NCI-H1092 treated with DMSO at 0.1 percent for 48 hours (cell line): ENCODE data around the gene TMEM186.
"Not testable (repeated sequence)": the region's sequence is repeated elsewhere in the genome, so short reads cannot be mapped to it uniquely, and the experiment has no call there.

ENCODE experiments used
- DNase-seq: peaks from one replicate; lab custom pipeline; 2025; lab: John Stamatoyannopoulos, UW

TMEM186 gene, protein sequence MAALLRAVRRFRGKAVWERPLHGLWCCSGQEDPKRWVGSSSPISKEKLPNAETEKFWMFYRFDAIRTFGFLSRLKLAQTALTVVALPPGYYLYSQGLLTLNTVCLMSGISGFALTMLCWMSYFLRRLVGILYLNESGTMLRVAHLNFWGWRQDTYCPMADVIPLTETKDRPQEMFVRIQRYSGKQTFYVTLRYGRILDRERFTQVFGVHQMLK

DNA sequence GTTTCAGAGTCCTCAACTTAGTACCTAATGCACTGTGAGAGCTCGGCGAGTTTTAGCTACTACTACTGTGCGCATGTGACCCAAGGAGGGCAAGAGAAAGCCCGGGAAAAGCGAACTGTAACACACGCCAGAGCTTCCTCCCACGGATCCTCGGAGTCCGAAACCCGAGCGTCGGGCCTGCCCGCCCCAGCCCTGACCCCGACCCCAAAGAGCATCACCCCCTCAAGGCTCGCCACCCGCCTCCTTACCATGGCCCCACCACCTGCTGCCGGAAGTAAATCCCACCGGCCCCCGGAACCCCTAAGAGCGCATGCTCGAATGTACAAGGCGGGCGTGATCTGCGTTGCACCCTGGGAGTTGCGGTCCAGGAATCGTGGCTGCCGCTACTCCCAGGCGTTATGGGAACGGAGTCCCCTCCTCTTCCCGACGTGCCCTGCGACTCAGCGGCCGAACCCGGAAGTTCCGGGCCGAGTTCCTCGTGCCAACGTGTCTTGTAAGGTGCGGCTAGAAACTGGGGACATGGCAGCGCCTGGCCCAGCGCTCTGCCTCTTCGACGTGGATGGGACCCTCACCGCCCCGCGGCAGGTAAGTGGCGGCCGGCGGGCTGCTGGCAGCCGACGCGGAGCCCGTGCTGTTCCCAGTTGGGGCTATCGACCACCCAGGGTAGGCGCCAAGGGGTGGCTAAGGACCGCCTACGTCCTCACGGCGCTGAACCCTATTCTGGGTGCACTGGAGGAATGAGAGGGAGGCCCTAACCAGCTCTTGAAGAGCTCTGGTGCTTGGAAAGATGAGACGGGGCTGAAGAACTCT lies at the start of gene TMEM186, which contains the start of gene PMM2:
TSS of gene TMEM186 (minus strand) at position 276 of the 810 bp plus-strand sequence. CDS start at position 251, 25 bp downstream.
TSS of gene PMM2 (plus strand) at position 476 of the 810 bp plus-strand sequence. CDS start at position 520, 44 bp downstream.
- DNase-seq: peak; percentile 95

DNA sequence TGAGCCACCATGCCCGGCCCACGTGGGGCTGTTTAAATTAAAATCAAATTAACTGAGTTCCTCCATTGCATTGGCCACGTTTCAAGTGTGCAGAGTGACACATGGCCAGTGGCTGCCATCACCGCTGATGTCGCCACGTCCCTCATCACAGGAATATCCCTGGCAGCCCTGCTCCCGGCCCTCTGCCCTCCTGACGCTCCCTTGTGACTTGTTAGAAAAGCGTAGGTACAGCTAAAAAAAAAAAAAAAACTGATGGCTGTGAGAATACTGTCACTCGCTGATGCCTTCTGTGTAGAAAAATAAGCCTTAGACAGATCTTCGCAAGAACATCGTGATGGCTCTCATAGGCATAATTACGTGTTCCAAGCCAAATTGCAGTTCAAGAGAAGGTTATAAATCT lies 49.7 kb upstream of the TMEM186 start:
- DNase-seq: no peak

DNA sequence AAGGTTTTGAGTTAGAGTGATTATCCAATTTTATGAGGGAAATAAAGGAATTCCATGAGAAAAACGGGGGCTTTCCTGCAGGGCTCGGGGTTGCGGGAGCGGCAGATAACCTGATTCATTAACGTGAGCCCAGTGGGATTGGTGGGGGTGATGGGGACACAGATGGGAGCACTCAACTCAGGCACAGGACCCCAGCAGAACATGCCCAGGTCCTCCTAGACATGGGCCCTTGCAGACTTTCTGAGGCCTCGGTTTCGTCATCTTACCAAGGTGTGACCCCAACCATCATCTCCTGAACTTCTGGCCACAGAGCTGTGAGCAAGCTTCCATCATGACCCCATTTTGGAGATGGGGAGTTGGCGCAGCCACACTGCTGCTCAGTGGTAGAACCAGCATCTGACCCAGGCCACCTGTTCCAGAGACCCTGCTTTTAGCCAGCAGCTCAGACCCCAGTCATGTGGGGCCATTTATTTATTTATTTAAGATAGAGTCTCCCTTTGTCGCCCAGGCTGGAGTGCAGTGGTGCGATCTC lies 49.0 kb upstream of the TMEM186 start:
- no peak for DNase-seq

DNA sequence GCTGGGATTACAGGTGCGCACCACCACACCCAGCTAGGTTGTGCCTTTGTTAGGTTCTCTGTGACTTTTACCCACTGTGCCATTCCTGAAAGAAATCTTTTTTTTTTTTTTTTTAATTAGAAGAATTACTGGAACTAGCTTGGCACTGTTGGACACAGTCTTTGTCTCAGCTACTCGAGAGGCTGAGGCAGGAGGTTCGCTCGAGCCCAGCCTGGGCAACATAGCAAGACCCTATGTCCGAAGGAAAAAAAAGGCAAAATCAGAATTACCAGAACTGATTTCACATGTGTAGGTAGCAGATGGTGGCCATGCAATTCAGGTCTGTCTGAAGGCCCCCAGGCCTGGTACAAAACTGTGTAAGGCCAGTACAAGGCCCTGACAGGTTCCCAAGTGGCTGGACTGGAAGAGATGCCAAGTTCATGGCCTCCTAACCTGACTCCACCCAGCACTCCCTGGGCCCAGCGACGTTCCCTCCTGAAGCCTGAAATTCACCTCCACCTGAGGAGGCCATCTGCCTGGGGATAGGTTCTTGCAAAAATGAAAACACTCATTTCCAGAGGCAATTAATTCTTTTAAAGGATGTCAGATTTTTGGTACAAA lies 48.4 kb upstream of the TMEM186 start:
- DNase-seq: no peak

DNA sequence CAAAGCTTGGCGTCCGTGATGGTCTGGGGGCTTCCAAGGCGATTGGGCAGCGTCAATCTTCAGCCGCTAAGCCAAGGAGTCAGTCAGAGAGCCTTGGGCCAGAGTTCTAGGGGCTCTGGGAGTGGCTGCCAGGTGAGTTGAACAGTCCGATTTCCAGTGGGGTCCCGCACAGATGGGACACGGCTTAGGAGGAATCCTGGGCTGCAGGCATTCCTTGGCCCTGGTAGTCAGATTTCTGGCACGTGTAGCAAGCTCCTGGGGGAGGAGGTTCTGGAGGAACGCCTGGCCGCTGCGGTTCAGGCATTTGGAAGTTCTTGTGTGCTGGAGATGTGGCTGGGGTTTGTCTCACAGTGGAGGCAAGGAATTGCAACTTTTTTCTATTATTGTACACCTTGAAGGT lies 45.9 kb upstream of the TMEM186 start:
- not testable (repeated sequence) for DNase-seq

DNA sequence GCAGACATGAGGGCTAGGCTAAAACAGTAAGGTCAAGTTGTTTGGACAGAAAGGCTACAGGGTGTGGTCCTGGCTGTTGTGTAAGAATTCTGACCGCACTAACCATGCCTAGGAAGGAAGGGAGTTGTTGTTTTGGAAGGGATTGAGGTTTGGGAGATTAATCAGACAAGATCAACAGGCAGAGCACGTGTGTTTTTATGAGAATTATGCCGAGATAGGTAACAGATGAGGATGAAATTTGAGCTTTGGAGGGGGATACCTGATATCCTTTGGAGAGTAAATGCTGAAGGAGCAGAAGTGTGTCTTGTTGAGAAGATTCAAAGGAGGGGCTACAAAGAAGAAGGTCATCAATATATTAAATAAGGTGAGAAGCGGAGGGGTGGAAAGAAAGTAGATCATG lies 44.6 kb upstream of the TMEM186 start:
- not testable (repeated sequence) for DNase-seq

DNA sequence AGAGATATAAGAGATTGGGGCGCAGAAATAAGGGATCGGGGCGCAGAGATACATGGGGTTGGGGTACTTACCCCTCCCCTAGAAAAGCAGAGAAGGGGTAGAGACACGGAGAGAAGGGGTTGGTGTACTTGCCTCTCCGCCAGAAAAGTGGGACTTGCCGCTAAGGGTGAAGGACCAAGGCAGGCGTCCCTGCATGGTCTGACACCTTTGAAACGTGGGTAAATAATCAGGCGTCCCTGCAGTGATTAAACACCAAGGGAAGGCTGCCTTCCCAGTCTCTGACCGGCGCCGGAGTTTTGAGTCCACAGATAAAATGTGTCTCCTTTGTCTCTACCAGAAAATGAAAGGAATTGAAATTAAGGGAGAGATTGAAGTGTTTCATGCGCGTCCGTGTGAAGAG lies 40.2 kb upstream of the TMEM186 start:
- DNase-seq: not testable (repeated sequence)

DNA sequence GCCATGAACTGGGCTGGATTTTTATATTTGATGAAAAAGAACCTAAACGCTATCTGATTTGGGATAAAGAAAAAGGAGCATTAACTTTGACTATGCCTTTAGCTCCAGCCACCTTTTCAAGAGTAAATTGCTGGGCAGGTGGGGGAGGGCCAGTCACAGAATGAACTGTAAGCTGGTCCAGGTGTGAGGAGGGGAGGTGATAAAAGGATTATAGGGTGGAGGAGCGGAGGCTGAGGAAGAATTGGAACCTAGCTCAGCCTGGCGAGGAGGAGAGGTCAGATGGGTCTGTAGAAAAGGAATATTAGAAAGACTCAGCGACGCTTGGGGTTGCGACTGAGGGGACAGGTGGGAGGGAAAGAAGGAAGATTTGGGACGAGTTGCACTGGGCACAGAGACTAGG lies 39.4 kb upstream of the TMEM186 start:
- DNase-seq: not testable (repeated sequence)

DNA sequence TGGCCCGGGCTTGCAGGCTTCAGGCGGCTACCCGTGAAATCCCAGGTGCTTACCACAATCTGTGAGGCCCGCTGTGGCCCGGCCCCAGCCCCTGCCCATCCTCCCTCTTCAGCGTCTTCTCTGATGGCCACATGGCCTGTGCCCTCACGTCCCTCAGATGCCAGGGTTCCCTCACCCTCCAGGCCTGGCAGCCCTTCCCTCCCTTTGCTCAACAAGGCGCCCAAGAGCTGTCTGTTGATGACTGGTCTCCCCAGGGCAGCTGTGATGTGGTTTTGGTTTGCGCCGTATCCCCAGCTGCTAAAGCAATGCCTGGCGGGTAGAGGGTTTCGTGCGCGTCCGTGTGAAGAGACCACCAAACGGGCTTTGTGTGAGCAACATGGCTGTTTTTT lies 35.3 kb upstream of the TMEM186 start:
- DNase-seq: no peak

DNA sequence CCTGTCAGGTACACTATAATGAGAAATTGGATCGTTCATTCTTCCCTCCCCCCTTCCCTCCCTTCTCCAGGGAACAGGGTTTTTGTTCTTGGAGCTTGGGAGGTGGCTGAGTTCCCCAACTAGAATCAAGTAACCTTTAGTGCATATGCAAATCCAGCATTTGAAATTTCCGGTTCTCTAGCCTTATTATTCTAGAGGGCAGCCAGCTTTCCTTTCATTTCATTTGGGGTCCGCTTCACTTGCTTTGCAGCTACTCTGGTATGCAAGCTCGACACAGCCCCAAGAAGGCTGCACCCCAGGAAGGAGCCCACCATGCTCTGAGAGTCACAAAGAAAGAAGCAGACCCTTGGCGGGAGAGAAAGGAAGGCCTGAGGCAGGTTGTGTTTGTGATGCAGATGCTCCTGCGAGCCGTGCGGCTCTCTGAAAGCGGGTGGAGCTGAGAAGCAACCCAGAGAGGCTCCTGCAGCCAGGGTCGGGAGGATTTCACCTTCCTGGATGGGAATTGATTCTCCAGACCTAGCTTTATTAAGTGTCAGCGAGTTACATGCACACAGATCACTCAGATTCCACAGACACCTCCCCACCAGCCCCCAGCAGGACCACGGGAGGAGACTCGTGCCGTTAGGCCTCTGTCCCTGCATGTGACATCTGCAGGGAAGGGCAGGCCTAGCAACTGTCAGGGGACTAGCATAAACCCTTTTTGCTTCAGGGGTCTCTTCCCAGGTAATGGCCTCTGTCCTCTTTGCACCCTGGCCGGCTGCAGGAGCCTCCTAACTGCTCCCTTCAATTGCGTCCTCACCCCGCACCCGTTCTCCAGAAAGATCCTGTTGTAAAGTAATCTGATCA lies 34.7 kb upstream of the TMEM186 start:
- DNase-seq: no peak

DNA sequence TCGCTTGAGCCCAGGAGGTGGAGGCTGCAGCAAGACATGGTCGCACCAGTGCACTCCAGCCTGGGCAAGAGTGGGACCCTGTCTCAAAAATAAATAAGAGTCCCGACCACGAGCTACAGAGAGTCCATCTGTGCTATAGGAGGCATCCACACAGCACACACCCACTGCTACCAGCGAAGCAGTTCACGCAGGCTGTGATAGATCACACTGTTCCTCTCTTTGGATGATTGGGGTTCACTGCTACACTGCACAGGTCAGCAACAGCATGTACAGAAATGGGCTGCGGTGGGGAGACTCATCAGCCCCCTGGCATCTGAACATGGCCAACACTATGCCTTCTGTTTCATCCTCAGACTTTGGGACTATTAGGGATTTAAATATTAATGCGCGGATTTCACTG lies 34.0 kb upstream of the TMEM186 start:
- DNase-seq: no peak

DNA sequence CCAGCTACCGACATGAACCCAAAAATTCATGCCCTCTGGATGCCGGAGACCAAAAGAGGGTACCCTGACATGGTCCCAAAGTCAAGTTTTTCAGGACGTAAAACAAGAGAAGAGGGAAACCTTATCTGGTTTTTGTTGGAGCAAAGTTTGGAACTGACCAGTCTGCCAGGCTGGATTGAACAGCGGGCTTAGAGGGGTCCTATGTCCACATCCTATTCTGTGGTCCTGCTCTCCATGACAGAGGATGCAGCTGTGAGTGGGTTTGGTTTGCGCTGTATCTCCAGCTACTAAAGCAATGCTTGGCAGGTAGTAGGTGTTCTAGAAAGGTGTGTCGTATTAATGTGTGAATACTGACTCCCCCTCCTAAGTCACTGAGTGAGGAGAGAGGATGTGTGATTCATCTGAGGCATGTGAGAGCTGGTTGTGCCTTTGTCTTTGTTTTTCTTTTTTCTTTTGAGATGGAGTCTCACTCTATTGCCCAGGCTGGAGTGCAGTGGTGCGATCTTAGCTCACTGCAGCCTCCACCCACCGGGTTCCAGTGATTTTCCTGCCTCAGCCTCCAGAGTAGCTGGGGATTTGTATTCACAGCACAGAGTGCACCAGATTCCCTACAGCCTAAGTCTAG lies 31.2 kb upstream of the TMEM186 start:
- no peak for DNase-seq

DNA sequence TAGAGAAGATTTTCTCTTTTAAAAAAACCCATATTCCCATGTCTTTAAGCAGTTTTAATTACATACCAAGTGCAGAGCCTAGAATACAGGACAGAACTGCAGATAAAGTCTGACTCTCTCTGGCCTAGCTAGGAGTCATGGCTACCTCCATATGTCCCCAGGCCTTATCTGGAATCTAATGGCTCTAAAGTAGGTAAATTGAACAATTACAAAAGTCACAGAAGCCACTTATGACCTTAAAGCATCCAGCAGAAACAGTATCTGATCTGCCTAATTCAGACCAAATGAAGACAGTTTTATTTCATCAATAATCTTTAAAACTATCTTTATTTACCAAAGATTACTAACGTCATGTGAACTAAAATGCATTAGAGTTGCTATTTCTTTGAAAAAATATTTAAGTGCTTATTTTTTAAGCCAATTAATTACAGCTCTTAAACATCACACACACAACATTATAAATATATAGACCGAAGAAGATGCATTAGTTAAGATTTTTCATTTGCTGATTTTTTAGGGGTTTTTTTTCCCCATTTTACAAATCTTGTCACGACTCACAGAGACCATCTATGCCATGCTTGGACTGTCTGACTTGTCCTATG lies 28.9 kb upstream of the TMEM186 start:
- no peak for DNase-seq

DNA sequence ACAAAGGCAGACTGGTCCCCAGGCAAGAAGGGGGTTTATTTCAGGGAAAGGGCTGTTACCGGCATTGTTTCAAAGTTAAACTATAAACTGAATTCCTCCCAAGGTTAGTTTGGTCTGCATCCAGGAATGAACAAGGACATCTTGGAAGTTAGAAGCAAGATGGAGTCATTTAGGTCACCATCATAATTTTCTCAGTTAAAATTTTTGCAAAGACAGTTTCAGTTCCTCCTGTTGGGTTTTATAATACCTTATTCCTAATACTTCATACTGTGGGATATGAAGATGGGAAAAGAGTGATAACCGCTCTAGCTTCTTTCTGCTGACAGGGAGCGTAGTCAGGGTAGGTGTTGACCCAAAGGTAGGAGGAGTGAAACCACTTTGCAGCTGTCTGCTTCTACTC lies 25.0 kb upstream of the TMEM186 start:
- no peak for DNase-seq

DNA sequence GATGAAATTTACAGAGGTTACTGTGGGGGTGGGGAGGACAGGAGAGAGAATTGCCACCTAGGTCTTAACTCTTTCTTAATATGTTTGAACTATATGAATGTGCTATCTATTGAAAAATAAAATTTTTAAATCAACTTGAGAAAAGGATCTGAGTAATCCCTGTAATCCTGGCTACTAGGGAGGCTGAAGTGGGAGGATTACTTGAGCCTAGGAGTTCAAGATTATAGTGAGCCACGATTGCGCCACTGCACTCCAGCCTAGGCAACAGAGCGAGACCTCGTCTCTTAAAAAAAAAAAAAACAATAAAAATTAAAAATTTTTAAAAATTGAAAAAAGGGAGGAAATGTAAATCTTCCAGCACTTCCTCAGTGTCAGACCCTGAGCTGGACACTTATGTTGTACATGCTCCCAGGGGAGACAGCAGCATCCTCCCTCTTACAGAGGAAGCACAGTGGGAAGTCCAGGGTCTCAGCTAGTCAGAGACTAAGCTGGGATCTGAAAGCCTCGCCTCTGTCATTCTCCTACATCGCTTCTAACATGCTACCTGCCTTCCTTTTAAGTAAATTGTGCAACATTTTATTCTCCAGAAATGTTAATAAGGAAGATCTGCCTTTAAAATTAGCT lies 22.1 kb upstream of the TMEM186 start:
- DNase-seq: no peak

DNA sequence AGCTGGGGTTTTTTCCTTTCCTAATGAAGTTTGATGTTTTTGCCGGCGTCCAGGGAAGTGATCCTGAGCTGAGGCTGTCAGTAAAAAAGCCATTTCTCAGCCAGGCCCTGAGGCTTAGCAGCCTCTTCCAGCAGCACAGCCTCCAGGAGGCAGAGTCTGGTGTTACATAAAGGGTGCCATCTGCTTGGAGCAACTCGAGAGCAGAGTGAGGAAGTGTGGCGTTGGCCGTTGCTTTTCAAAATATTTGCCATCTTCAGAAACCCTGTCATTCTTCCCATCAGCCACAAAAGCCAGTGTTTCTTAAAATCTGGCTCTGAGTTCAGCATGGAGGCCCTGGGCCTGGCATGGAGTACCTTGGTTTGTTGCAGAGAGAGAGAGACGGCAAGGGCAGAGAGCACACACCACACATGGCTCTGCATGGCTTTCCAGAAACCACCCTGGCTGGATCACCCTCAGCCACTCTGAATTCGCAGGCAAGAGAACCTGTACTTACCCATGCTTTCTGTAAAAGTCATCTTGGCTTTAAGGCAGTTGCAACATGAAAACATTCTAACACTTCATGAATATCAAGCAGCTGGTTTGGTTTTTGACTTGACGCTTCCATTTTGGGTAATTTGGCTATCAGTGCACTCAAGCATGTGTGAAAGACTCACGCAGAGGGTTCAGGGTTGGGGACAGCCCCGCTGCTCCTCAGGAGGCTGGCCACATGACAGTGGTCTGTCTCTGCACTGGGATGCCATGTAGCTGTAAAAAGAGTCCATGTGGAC lies 21.2 kb upstream of the TMEM186 start:
- no peak for DNase-seq

DNA sequence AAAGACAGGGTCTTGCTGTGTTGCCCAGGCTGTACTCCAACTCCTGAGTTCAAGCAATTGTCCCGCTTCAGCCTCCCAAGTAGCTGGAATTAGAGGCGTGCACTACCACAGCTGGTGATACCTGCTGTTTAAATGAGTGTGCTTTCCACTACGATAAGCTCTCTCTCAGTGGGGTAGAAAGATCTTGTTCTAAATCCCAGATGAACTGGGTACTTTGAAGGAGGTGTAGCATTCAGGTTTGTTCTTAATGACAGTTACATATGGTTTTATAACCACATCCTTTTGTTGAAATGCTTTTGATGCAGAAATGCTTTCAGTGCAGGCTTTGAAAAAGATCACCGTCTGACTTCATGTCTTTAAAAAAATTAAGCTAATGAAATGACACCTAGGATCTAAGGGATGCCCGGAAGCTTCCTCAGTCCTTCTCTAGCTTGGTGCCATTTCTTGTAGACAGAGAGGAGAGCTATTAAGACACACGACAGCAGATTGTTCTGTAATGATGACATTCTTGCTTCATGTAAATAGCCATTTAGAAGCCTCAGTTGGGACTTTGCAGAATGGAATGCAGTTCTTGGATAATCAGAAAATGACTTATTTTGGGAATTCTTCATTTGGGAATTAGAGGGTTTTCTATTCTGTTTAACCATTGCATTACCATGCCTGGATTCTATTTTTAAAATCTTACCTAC lies 19.7 kb upstream of the TMEM186 start:
- no peak for DNase-seq

DNA sequence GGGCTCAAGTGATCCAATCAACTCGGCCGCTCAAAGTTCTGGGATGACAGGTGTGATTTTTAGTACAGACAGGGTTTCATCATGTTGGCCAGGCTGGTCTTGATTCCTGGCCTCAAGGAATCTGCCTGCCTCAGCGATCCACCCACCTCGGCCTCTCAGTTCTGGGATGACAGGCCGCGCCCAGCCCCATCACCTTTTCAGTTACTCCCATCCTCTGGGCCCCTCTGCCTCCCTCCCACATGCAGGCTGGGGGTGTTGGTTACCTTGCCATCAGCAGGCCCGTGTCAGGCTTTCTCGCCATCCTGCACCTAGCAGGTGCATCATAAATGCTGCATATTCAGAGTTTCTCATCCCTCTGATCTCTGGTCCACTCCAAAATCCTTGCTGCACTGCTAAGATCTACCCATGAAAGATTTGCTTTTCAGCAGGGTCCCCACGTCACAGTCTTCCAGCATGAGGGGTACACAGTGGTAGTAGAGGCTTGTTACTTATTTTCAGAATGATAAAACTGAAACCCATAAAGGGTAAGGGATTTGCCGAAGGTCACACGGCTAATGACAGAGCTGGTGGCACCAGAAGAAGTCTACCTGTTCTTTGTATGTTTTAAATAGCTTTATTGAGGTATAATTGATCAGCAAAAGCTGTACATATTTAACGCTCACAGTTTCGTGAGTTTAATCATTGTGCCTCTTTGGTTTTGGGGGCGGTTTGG lies 16.8 kb upstream of the TMEM186 start:
- DNase-seq: no peak
